Prostate gland (tissue), 2 donors: ENCODE results near the gene RBM8A. TPM values are rescaled to one million over a fixed set of nuclear protein-coding genes. Genes with fewer than 3 reads are reported as not detected.
A peak's percentile ranks its signal among the peaks of the same experiment; 100 is the strongest.

Experiments
- DNase-seq: peaks from one replicate; pipeline ENCODE4 v3.0.0-alpha.2; 2019; ENCODE audit warnings: low spot score
- H3K27ac ChIP-seq, 2 donors: fragments of 200-600 bp; sonication (generic); 2 replicates each; pipeline ENCODE4 v1.5.1; 2017 to 2019
- H3K27me3 ChIP-seq: fragments of 200-600 bp; sonication (generic); replicated peaks from 2 replicates; pipeline ENCODE4 v1.5.1; 2019; ENCODE audit not compliant: insufficient read depth
- H3K36me3 ChIP-seq, 2 donors: fragments of 200-600 bp; sonication (generic); 1 replicate in 1 of 2; 2 replicates in 1 of 2; pipeline versions ENCODE4 v1.5.1 to v1.8.1; 2017 to 2019
- H3K4me1 ChIP-seq: fragments of 200-600 bp; sonication (generic); replicated peaks from 2 replicates; pipeline ENCODE4 v1.5.1; 2019
- H3K4me3 ChIP-seq, 2 donors: fragments of 200-600 bp; sonication (generic); 2 replicates each; pipeline ENCODE4 v1.5.1; 2017 to 2019
- H3K9me3 ChIP-seq: fragments of 200-600 bp; sonication (generic); 2 replicates; pipeline ENCODE4 v1.5.1; 2017
- POLR2A ChIP-seq: fragments of 450-650 bp; IDR thresholded peaks from one replicate; pipeline ENCODE4 v1.6.1; 2016; ENCODE audit warnings: antibody characterized with exemption, mild to moderate bottlenecking
- POLR2AphosphoS5 ChIP-seq: sonication (generic); formaldehyde crosslinking; IDR thresholded peaks from one replicate; pipeline ENCODE4 v1.6.1; 2017; ENCODE audit warnings: antibody characterized with exemption
- WGBS: methylation state at CpG from one replicate; pipeline ENCODE4 v1.1.5; 2018; 5-methylcytosine and 5-hydroxymethylcytosine counted together
- intact Hi-C: fragments of 100-400 bp; cut with DNase I; formaldehyde crosslinking; loops from one replicate; pipeline ENCODE4 v1.14.2; 2022
- total RNA-seq, 2 donors: library from RNA; depleted of rRNA; stranded (reverse); fragments of >200 nt; gene quantifications; one replicate each; pipeline ENCODE4 v1.1.0, GENCODE V29; 2016
- TF ChIP-seq, protein P1 (sequence below), 4 experiments: fragments of 200-600 bp in 2 of 4; fragments of 450-650 bp in 2 of 4; sonication (generic) in 2 of 4; IDR thresholded peaks; 1 replicate in 3 of 4; 2 replicates in 1 of 4; pipeline ENCODE4 v1.5.1; 2016 to 2019; ENCODE audit warnings: antibody characterized with exemption in 4 of 4, mild to moderate bottlenecking in 2 of 4, moderate library complexity in 2 of 4

The RBM8A gene
- total RNA-seq, 2 donors from 2014 or later = 127 to 159 TPM

DNA sequence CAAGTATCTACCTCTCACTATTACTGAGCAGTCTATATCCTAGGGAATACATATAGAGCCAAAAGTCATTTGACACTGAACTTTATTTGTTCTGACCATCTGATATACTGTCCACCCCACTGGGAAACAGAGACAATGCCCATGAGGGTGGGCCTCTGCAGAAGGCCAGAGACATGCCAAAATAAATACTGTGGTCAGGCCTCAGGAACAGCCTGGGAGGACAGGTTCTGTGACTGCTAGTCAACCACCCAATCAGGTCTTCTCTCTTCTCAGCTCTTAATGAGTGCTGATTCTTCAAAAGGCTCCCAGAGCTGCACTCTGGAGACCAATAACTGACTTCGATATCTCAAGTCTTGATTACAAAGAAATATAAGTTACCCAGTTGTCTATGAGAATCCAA is 36.1 kb downstream of the RBM8A start:
- Histone ChIP-seq H3K4me1 (peaks cover 18% of the 10 kb centered on the region), H3K36me3 (no peaks in the 10 kb centered on the region), H3K9me3 (no peaks in the 10 kb centered on the region), H3K27me3 (no peaks in the 10 kb centered on the region), H3K4me3 (peak overlapping the region in 1 of 2 donors; percentile 22), H3K27ac (peak overlapping the region; percentile 97 to 98)
- peak; percentile 87 for DNase-seq
- TF ChIP-seq, protein P1, sequence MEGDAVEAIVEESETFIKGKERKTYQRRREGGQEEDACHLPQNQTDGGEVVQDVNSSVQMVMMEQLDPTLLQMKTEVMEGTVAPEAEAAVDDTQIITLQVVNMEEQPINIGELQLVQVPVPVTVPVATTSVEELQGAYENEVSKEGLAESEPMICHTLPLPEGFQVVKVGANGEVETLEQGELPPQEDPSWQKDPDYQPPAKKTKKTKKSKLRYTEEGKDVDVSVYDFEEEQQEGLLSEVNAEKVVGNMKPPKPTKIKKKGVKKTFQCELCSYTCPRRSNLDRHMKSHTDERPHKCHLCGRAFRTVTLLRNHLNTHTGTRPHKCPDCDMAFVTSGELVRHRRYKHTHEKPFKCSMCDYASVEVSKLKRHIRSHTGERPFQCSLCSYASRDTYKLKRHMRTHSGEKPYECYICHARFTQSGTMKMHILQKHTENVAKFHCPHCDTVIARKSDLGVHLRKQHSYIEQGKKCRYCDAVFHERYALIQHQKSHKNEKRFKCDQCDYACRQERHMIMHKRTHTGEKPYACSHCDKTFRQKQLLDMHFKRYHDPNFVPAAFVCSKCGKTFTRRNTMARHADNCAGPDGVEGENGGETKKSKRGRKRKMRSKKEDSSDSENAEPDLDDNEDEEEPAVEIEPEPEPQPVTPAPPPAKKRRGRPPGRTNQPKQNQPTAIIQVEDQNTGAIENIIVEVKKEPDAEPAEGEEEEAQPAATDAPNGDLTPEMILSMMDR (IDR thresholded peaks at IDR 0.05) = peak in 1 of 4 experiments; percentile 5
- peak; percentile 89 for TF ChIP-seq POLR2AphosphoS5
- TF ChIP-seq POLR2A = no peak
- intact Hi-C loops = loop anchor here (5.0 kb wide), 1 partner anchor 126 kb away; no protein-coding TSS in a partner anchor
- WGBS = 32% methylated on average over 1 of the region's 1 CpG

DNA sequence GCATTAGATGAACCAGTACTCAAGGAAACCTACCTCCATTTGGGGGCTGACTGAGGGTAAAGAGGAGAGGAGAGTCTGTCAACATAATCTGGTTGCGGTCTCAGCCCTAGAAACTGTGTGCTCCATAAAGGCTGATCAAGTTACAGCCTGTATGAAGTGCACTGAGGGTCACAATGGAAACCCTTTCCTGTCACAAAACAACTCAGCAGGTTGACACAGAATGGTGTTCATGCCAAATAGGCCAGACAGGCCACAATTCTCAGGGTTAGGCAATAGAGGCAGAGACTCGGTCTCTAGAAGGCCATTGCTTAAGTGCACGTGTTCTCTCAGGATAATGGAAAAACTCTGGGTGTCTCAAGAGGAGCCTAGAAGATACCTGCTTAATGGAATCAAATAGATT is 37.6 kb downstream of the RBM8A start:
- H3K4me1 ChIP-seq = peaks cover 18% of the 10 kb centered on the region

DNA sequence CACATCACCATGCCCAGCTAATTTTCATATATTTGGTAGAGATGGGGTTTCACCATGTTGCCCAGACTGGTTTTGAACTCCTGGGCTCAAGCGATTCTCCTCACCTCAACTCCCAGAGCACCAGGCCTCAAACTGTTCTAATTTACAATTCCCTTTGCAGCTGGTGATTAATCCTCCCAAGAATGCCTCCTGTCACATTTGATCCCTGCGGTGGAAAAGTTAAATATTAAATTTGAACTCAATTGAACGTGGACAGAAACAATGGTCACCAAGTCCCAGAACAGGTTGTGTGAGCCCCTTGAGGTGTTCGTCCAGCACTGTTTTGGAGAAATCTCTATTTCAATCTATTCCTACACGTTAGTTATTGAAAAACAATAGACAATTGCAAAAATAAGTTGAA is 39.7 kb downstream of the RBM8A start:
- DNase-seq = no peak
- intact Hi-C loops = no loop called here
- TF ChIP-seq, protein P1 (IDR thresholded peaks at IDR 0.05) = no peak
- TF ChIP-seq POLR2A (no peak), POLR2AphosphoS5 (no peak)
- Histone ChIP-seq H3K36me3 (no peaks in the 10 kb centered on the region), H3K9me3 (no peaks in the 10 kb centered on the region), H3K27me3 (no peaks in the 10 kb centered on the region), H3K4me3 (no peak overlapping the region), H3K4me1 (peaks cover 11% of the 10 kb centered on the region), H3K27ac (no peak overlapping the region)
- 51% methylated on average over 5 of the region's 5 CpGs for WGBS

More for the DNA sequence above, 37.6 kb downstream of the RBM8A start:
- Histone ChIP-seq H3K9me3 (no peaks in the 10 kb centered on the region), H3K36me3 (no peaks in the 10 kb centered on the region), H3K27me3 (no peaks in the 10 kb centered on the region), H3K27ac (peak overlapping the region; percentile 97 to 98), H3K4me3 (no peak overlapping the region)
- TF ChIP-seq POLR2A (no peak), POLR2AphosphoS5 (no peak)
- TF ChIP-seq, protein P1 (IDR thresholded peaks at IDR 0.05) = no peak
- intact Hi-C loops = loop anchor here (5.0 kb wide), 1 partner anchor 128 kb away; no protein-coding TSS in a partner anchor
- 73% methylated on average over 3 of the region's 3 CpGs for WGBS
- DNase-seq = no peak

DNA sequence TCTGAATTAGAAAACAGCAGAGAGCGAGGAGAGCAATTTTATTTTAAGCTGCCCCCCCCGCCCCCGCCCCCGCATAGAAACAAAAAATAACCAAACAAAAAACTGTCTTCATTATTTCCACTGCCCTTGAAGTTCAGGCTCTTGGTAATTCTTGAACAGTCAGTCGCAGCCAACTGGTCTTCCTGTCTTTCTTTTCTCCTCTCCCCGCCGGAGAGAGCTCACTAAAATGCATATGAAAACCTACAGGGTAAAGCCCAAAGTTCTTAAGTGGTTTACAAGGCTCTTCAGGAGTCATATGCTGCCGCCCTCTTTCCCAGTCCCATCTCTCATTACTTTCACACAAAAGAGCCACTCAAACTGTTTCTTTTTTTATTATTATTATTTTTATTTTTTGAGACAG is 40.5 kb downstream of the RBM8A start:
- 78% methylated on average over 8 of the region's 8 CpGs for WGBS
- Histone ChIP-seq H3K9me3 (no peaks in the 10 kb centered on the region), H3K27me3 (no peaks in the 10 kb centered on the region), H3K27ac (no peak overlapping the region), H3K4me3 (no peak overlapping the region), H3K36me3 (no peaks in the 10 kb centered on the region), H3K4me1 (peaks cover 8% of the 10 kb centered on the region)
- DNase-seq = no peak
- intact Hi-C loops = no loop called here
- TF ChIP-seq POLR2AphosphoS5 (no peak), POLR2A (no peak)
- TF ChIP-seq, protein P1 (IDR thresholded peaks at IDR 0.05) = no peak

DNA sequence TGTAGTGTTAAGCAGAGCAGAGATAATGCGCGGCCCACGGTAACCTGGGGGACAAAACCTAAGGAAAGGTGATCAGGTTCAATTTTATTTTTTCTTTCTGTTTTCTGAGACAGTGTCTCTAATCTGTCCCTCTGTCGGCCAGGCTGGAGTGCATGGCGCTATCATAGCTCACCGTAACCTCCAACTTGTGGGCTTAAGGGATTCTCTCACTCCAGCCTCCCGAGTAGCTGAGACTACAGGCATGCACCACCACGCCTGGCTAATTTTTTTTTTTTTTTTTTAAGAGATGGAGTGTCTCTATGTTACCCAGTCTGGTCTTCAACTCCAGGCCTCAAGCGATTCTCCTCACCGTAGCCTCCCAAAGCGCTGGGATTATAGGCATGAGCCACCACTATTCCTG is 40.9 kb downstream of the RBM8A start:
- DNase-seq = no peak
- Histone ChIP-seq H3K4me1 (peaks cover 4% of the 10 kb centered on the region), H3K27me3 (no peaks in the 10 kb centered on the region), H3K36me3 (no peaks in the 10 kb centered on the region), H3K27ac (peak overlapping the region; percentile 38 to 46), H3K4me3 (peak overlapping the region; percentile 48 to 61), H3K9me3 (no peaks in the 10 kb centered on the region)
- intact Hi-C loops = no loop called here
- TF ChIP-seq POLR2A (no peak), POLR2AphosphoS5 (no peak)
- TF ChIP-seq, protein P1 (IDR thresholded peaks at IDR 0.05) = no peak
- WGBS = 55% methylated on average over 11 of the region's 11 CpGs
